CD4-positive, alpha-beta T cell treated with Interleukin-6 at 100 ng/mL for 8 hours (primary cell): ENCODE measurements around the gene PSME3.
"Not testable (repeated sequence)": the region's sequence is repeated elsewhere in the genome, so short reads cannot be mapped to it uniquely, and the experiment has no call there.

ENCODE experiments used
- DNase-seq: peaks from one replicate; pipeline ENCODE4 v3.0.0-alpha.2; 2020; ENCODE audit warnings: mixed read lengths, low spot score

The PSME3 gene

DNA sequence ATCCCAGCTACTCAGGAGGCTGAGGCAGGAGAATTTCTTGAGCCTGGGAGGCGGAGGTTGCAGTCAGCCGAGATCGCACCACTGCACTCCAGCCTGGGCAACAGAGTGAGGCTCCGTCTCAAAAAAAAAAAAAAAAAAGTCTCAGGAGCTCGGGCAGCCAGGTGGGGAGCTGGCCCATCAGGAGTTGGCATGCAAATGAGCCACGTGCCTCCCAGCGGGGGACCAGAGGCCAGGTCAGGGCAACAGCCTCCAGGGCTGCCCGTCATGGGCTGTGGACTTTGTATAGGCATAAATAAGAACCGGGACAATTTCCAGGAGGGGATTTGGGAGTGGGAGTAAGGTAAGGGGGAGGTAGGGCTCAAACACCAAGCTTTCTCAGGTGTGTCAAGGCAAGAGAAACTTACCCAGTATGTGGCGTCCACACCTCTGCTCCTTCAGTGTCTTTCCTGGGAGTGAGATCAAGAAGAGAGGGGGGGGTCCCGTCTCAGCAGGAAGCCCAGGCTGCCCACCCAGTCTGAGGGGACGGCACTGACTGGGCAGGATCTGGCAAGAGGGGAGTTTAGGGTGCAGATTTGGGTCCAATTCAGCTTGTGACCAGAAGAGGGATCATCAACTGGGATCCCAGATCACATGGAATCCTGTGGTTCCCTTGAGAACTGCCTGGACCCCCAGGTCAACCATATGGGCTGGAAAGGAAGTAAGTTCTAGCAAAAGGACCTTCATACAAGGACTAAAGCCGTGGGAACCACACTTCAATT is 45.1 kb downstream of the PSME3 start:
- no peak for DNase-seq

DNA sequence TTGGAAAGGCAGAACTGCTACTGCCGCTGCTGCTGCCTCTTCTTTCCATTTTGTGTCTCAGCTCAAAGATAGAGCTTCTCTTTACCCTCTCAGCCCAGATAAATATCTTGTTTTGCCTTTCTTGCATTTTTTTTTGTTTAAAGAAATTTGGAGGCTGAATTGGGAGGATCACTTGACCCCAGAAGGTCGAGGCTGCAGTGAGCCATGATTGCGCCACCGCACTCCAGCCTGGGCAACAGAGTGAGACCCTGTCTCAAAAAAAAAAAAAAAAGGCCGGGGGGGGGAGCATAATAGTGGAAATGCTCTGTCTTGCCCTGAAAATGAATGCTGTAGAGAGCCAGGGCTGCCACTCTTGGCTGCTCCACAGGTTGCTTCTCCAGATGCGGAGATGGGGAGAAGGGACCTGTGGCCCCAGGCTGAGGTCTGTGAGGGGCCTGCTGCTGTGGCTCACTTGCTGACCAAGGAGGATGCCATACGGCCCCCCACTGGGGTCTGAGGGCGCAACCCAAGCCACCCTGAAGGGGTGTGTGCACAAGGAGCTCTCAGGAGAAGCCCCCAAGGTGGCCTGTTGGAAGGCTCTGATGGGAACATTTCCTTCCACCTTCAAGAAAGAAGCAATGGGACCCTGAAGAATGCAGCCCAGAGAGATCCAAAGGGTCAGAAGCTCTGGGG is 45.9 kb downstream of the PSME3 start:
- DNase-seq, result no peak

DNA sequence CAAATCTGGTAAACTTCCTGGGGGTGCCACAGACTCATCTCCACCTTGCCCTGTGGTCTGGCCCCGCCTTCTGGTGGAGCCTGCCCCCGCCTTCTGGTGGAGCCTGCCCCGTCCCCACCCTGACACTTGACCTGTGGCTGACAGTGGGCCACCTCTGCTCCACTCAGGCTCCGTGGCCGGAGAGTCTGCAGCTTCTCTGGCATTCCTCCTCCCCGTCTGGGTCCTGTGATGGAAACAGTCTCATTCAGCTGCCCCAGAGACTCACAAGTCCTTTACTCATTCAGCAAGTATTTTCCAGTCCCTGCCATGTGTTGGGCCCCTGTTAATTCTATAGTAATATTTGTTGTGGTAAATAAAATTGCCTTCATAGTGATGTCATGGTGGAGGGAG is 46.4 kb downstream of the PSME3 start:
- DNase-seq, result no peak

DNA sequence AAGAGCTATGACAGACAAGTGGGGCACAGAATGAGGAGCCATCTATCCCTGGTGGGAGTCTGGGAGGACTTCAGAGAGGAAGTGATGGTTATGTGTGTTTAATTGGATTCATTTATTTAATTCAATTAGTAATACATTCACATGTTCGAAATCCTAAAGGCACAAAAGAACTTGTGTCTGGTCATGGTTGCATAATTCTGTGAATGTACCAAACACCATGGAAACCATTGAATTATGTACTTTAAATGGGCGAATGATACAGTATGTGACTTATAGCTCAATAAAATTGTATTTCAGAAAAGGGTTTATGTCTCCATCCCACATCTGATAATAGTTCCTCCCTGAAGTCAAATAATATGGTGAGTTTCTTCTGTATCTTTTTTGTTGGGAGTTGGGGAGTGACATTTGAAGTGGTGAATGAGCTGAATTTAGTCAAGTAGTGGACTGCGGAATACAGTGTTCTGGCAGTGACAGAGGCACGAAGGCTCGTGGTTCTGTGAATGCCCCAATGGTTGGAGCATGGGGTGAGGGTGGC is 47.6 kb downstream of the PSME3 start:
- no peak for DNase-seq

DNA sequence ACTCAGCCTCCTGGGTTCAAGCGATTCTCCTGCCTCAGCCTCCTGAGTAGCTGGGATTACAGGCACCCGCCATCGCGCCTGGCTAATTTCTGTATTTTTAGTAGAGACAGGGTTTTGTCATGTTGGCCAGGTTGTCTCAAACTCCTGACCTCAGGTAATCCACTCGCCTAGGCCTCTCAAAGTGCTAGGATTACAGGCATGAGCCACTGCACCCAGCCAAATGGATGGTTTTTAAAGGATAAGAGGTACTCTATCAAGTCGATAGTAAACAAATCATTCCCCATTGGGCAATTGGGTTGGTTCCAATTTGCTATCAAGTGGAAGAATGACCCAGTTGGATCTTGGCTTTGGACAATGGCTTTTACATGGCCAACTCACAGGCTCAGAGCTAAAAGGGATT is 48.5 kb downstream of the PSME3 start:
- DNase-seq, result not testable (repeated sequence)

DNA sequence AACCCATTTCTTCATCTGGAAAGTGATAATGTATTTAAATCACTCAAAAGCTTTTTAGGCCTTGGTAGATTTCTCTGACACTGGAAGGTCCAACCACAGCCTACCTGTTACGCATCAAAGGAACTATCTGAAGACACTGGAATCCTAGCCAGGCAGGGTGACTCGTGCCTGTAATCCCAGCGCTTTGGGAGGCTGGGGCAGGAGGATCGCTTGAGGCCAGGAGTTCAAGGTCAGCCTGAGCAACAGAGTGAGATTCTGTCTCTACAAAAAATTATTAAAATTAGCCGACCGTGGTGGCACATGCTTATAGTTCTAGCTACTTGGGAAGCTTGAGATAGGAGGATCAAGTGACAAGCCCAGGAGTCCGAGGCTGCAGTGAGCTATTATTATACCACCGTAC is 49.0 kb downstream of the PSME3 start:
- no peak for DNase-seq

DNA sequence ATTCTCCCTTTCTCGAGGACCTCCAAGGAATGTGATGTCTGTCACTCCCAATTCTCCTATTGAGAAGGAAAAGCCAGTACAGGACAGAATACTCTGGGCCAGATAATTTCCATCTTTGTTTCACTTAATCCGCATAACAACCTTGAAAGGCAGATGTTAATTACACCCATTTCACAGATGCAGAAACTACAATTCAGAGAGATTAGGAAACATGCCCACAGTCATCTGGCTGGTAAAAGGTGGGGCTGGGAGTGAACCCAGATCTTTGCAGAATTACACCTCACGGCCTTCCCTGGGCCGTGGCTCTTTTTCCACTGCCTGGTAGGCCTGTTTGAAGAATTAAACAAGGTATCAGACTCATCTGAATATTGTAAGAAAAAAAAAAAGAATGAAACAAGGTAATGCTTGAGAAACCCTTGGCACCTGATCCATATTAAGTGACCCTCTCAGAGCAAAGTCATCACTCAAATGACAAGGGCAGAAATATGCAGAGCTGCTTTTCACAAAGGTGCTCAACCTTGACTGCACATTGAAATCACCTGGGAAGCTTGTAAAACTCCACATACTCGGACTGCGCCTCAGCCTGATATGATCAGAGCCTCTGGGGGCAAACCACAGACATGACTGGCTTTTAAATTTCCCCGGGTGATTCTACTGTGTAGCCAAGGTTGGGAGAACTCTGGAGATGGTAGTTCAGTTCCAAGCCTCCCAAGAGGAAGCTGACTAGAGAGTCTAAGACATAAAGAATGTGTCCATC is 50.8 kb downstream of the PSME3 start:
- DNase-seq, result no peak

DNA sequence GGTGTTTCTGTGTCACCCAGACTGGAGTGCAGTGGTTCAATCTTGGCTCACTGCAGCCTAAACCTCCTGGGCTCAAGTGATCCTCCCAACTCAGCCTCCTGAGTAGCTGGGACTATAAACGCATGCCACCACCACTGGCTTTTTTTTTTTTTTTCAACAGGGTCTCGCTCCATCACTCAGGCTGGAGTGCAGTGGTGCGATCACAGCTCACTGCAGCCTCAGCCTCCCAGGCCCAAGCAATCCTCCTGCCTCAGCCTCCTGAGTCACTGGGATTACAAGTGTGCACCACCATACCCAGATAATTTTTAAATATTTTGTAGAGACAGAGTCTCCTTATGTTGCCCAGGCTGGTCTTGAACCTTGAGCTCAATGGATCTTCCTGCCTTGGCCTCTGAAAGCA is 52.6 kb downstream of the PSME3 start:
- DNase-seq, result not testable (repeated sequence)

DNA sequence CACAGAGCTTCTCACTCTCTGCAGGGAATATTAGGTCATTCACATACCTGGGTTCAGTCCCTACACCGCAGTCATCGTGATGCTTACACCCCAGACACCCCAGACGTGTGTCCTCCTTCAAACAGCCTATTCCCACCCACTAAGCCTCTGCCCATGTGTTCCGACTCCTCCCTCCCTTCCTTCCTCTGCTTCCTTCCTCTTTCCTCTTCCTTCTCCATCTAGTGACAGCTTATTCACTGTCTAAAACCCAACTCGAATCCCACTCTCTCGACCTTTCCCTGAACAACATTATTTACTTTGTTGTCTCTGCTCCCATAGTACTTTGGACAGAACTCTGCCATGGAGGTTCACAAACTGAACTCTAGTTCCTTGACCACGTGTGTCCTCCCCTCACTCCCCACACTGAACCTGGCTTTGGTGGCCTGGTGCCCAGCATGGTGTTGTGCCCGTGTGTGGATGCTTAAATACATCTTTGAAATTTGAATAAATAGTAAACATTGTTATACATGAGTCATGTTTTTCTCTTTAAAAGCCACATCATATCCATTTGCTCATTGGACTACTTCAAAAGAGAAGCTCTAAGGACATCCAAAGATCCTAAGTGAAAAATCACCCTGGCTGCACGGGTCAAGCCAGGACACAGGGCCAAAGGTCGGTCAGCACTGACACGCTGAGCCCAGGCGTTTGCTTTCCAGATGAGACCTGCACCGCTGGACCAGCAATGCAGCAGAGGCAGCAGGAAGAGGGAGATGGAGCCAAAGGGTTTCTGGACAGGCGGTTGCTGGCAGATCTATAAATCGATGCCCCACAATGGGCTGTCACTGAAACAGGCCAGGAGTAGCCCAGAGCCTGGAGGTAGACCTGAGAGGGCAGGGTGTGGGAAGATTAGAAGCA is 53.3 kb downstream of the PSME3 start:
- no peak for DNase-seq

DNA sequence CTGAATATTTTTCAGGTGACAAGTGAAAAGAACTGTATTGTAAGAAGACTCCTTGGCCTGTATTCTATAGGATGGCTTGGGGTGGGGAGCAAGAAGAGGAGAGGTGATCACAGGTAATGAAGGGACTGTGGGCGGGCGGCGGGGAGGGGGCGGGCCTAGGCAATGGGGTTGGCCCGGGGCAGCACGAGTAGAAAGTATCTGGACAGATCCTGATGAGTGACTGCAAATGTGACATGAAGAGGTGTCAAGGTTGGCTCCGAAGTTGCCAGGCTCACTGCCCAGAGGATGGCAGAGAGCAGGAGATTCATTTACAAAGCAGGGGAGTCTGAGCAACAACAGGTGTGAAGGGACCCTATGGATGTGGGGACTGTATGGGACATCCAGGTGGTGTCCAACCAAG is 56.6 kb downstream of the PSME3 start:
- no peak for DNase-seq

DNA sequence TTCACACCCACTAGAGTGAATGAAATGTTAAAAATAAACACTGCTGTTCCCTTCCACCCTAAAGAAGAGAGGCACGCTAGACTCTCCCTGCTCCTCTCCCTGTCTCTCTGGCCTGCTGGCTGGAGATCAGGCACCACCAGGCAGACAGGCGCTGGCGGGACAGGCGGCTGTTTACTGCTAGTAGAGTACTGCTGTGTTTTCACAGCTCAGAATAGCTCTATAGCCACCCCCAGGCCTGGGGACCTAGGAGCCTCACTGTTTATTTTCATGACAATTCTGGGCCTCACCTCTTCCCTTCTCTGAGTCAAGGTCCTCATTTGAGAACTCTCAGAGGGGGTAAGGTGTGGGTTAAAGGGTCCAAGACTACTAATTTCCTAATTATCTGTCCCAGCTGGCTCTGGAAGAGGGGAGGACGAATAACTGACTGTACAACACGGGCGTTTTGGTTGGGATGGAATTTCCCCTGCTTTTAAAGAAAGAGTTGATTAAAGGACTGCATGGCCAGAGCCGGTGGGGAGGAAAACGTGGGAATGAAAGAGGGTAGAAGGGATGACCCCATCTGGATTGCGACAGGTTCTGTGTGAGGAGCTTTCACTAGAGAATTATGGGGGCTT is 58.4 kb downstream of the PSME3 start:
- DNase-seq, result no peak

DNA sequence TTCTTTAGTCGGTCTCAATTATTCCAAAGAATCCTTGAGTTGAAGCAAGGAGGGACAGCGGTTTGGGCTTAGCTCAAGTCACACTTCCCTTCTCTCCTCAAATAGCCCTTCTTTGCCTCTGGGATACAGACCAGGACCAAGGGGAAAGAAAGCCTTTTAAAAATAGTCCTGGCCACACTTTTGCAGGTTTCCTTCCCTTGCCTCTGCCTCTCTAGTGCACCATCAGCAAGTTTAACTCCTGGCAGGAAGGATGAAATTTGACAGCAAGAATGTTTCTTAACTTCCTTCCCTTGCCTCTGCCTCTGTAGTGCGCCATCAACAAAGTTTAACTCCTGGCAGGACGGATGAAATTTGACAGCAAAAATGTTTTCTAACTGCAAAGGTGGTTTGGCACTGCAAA is 60.2 kb downstream of the PSME3 start:
- DNase-seq, result no peak
